HepG2 (cell line): ENCODE results near the gene STAT5A.

ENCODE experiments used
- CEBPB ChIP-seq: IDR thresholded peaks from 2 replicates; pipeline ENCODE4 v1.6.1; 2011; ENCODE audit warnings: low read depth, low read length, improper control_type of control experiment, borderline replicate concordance
- GABPA ChIP-seq, 2 experiments: IDR thresholded peaks; 2 replicates each; pipeline ENCODE4 v1.6.1; 2011 to 2016; ENCODE audit warnings: low read depth in 2 of 2, low read length in 1 of 2, missing biosample characterization in 1 of 2, missing genetic modification characterization in 1 of 2
- HNF4A ChIP-seq: sonication (generic); formaldehyde crosslinking; IDR thresholded peaks from 2 replicates; pipeline ENCODE4 v1.4.0; 2020; ENCODE audit warnings: missing genetic modification reagents
- ZFP36 ChIP-seq: fragments of 150-350 bp; IDR thresholded peaks from 2 replicates; pipeline ENCODE4 v1.6.1; 2018; ENCODE audit warnings: borderline replicate concordance, low read length, low read depth; ENCODE audit not compliant: partially characterized antibody

DNA sequence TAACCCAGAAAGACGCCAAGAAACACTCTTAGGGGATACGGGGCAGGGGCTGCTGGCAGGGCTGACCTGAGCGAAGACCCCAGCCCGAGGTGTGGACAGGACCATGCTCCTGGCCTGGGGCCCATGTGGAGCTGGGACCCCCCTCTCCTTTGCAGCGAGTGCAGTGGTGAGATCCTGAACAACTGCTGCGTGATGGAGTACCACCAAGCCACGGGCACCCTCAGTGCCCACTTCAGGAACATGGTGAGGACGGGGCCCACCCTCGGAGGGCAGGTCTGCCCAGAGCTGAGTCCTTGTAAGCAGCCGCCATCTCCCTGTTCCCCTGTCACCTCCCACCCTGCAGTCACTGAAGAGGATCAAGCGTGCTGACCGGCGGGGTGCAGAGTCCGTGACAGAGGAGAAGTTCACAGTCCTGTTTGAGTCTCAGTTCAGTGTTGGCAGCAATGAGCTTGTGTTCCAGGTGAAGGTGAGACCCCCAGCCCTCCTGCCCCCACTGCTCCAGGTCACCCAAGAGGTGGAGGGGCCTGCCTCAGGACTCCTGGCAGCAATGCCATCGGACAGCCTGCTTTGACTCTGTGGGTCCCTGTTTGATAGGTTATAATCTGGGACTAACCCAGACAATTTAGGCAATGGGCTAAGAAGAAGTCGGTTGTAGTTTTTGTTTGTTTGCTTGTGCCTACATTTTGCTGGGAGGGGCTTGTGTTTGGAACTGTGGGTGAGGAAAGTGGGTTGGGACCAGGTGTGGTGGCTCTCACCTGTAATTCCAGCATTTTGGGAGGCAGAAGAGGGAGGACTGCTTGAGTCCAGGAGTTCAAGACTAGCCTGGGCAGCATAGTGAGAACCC lies 16.1 kb downstream of the STAT5A start:
- TF ChIP-seq ZFP36 (no peak), GABPA (IDR thresholded peaks at IDR 0.05; ENCODE audit: low read depth, low read length) (no peak), GABPA (CRISPR knock-in tag; IDR thresholded peaks at IDR 0.05; ENCODE audit: low read depth) (no peak), HNF4A (CRISPR knock-in tag) (peak; percentile 96), CEBPB (no peak)
